HL-60 (cell line): ENCODE measurements around the gene MIPOL1.

Experiments used
- DNase-seq, 2 experiments: peaks; one replicate each; pipeline ENCODE4 v3.0.0-alpha.2; 2010 to 2020; ENCODE audit warnings: low read depth in 1 of 2, low spot score in 1 of 2
- H3K27ac ChIP-seq: fragments of 250-450 bp; sonication (Bioruptor Pico); replicated peaks from 2 replicates; pipeline ENCODE4 v1.5.1; 2020; ENCODE audit warnings: mild to moderate bottlenecking, moderate library complexity
- H3K27me3 ChIP-seq: fragments of 250-450 bp; sonication (Bioruptor Pico); 2 replicates; pipeline ENCODE4 v1.5.1; 2021; ENCODE audit warnings: mild to moderate bottlenecking, moderate library complexity; ENCODE audit not compliant: insufficient read depth, poor library complexity, severe bottlenecking
- H3K4me3 ChIP-seq: replicated peaks from 2 replicates; pipeline ENCODE4 v1.5.1; 2011; ENCODE audit warnings: mild to moderate bottlenecking, control low read depth, low read length; ENCODE audit not compliant: insufficient read depth
- GABPA ChIP-seq: IDR thresholded peaks from 2 replicates; pipeline ENCODE4 v1.6.1; 2012; ENCODE audit warnings: low read depth
- POLR2AphosphoS5 ChIP-seq: IDR thresholded peaks from 2 replicates; pipeline ENCODE4 v1.6.1; 2012; ENCODE audit warnings: low read depth
- SPI1 ChIP-seq: IDR thresholded peaks from 2 replicates; pipeline ENCODE4 v1.6.1; 2012; ENCODE audit warnings: low read depth, mild to moderate bottlenecking, borderline replicate concordance
- TF ChIP-seq, protein P1 (sequence below): IDR thresholded peaks from one replicate; pipeline ENCODE4 v1.5.1; 2011; ENCODE audit warnings: low read length, control low read depth, inconsistent platforms; ENCODE audit not compliant: insufficient read depth
- TF ChIP-seq, protein P2 (sequence below): IDR thresholded peaks from 2 replicates; pipeline ENCODE4 v1.6.1; 2012; ENCODE audit warnings: low read depth; ENCODE audit not compliant: insufficient replicate concordance

MIPOL1 gene

DNA sequence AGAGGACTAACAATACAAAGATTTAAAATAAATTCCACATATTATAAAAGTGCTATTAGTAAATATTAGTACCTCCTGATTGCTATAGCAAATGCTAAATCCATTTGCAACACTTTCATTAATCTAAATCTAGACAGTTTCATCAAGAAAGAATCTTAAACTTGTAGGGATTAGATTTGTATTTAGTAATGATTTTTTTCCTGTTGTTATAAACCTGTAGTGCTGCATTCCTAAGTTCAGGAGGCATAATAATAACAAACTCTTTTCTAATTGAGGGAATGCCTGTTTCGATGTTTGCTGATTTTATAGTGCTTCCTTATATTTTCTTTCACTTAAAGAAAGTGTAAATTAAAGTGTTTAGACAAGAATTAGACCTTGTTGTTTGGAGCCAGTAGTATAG, 231.2 kb downstream of the MIPOL1 start:
- Histone ChIP-seq H3K4me3 (no peak overlapping the region), H3K27ac (no peak overlapping the region), H3K27me3 (no peaks in the 10 kb centered on the region)
- no peak for DNase-seq
- TF ChIP-seq POLR2AphosphoS5, result no peak
- no peak for TF ChIP-seq SPI1
- TF ChIP-seq GABPA, result no peak
- TF ChIP-seq, protein P1, sequence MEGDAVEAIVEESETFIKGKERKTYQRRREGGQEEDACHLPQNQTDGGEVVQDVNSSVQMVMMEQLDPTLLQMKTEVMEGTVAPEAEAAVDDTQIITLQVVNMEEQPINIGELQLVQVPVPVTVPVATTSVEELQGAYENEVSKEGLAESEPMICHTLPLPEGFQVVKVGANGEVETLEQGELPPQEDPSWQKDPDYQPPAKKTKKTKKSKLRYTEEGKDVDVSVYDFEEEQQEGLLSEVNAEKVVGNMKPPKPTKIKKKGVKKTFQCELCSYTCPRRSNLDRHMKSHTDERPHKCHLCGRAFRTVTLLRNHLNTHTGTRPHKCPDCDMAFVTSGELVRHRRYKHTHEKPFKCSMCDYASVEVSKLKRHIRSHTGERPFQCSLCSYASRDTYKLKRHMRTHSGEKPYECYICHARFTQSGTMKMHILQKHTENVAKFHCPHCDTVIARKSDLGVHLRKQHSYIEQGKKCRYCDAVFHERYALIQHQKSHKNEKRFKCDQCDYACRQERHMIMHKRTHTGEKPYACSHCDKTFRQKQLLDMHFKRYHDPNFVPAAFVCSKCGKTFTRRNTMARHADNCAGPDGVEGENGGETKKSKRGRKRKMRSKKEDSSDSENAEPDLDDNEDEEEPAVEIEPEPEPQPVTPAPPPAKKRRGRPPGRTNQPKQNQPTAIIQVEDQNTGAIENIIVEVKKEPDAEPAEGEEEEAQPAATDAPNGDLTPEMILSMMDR, result no peak
- TF ChIP-seq, protein P2, sequence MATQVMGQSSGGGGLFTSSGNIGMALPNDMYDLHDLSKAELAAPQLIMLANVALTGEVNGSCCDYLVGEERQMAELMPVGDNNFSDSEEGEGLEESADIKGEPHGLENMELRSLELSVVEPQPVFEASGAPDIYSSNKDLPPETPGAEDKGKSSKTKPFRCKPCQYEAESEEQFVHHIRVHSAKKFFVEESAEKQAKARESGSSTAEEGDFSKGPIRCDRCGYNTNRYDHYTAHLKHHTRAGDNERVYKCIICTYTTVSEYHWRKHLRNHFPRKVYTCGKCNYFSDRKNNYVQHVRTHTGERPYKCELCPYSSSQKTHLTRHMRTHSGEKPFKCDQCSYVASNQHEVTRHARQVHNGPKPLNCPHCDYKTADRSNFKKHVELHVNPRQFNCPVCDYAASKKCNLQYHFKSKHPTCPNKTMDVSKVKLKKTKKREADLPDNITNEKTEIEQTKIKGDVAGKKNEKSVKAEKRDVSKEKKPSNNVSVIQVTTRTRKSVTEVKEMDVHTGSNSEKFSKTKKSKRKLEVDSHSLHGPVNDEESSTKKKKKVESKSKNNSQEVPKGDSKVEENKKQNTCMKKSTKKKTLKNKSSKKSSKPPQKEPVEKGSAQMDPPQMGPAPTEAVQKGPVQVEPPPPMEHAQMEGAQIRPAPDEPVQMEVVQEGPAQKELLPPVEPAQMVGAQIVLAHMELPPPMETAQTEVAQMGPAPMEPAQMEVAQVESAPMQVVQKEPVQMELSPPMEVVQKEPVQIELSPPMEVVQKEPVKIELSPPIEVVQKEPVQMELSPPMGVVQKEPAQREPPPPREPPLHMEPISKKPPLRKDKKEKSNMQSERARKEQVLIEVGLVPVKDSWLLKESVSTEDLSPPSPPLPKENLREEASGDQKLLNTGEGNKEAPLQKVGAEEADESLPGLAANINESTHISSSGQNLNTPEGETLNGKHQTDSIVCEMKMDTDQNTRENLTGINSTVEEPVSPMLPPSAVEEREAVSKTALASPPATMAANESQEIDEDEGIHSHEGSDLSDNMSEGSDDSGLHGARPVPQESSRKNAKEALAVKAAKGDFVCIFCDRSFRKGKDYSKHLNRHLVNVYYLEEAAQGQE, result no peak

DNA sequence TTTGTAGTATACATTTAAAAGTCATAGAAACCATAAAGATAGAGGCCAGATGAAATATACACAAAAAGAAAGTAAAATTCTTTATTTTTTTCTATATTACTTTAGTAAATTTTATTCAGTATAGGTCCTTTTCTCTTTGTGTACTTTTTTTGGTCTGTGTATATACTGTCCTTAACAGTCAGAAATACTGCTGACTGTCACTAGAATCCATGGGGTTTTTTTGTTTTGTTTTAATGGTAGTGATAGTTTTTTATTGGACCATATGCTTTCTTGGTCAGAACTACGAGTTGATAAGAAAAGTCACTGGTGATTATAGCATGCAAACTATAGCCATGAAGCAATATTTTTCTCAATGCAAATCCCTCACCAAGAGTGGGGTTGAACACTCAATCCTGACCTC, 231.9 kb downstream of the MIPOL1 start:
- no peak overlapping the region for H3K27ac ChIP-seq
- no peaks in the 10 kb centered on the region for H3K27me3 ChIP-seq
- no peak for TF ChIP-seq POLR2AphosphoS5
- TF ChIP-seq SPI1, result no peak
- TF ChIP-seq, protein P1, result no peak
- TF ChIP-seq, protein P2, result no peak
- TF ChIP-seq GABPA, result no peak
- no peak overlapping the region for H3K4me3 ChIP-seq
- DNase-seq, result no peak

DNA sequence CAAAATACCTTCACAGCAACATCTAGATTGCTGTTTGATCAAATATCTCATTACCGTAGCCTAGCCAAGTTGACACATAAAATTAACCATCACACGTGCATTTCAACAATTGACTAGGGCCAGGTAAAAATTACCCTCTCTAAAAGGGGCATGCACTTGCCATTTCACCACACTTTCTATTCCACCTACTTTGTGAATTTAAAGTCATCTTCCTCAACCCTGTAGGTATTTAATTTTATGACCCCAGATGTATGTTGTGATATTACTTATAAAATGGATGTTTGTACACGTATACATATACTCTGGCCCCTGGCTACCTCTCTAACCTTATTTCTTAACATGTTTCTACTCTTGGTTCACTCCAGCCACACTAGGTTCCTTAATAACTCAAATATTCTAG, 237.1 kb downstream of the MIPOL1 start:
- TF ChIP-seq GABPA (no peak), POLR2AphosphoS5 (no peak), SPI1 (no peak)
- TF ChIP-seq, protein P1, result no peak
- TF ChIP-seq, protein P2, result no peak
- DNase-seq, result no peak
- H3K4me3 ChIP-seq, result no peak overlapping the region
- no peaks in the 10 kb centered on the region for H3K27me3 ChIP-seq
- H3K27ac ChIP-seq, result no peak overlapping the region
